HuH-7 (cell line): ENCODE results near the gene HOOK2.
A peak's percentile ranks its signal among the peaks of the same experiment; 100 is the strongest.

Source experiments
- DNase-seq: peaks from one replicate; pipeline ENCODE4 v3.0.0; 2011; ENCODE audit warnings: low spot score

HOOK2 gene

DNA sequence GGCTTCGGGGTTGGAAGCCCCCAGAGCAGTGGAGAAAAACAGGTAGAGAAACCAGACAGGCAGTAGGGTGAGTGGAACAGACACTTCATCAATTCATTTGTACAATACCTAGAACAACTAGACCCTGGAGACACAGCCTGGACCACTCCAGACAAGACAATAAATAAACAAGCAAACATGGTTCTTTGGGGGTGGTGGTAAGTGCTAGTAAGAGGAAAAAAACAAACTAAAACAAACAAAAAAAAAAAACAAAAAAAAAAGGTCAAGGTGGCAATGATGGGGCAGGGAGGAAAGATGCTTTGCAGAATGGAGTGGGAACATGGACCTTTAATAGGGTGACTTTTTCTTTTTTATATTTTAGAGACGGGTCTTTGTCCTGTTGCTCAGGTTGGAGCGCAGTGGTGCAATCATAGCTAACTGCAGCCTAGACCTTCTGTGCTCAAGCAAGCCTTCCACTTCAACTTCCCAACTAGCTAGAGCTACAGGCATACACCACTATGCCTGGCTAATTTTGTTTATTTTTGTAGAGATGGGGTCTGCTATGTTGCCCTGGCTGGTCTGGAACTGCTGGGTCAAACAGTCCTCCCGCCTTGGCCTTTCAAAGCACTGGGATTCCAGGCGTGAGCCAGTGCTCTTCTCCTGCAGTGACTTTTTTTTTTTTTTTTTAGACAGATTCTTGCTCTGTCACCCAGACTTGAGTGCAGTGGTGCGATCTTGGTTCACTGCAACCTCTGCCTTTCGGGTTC, 19.0 kb upstream of the HOOK2 start:
- no peak for DNase-seq

DNA sequence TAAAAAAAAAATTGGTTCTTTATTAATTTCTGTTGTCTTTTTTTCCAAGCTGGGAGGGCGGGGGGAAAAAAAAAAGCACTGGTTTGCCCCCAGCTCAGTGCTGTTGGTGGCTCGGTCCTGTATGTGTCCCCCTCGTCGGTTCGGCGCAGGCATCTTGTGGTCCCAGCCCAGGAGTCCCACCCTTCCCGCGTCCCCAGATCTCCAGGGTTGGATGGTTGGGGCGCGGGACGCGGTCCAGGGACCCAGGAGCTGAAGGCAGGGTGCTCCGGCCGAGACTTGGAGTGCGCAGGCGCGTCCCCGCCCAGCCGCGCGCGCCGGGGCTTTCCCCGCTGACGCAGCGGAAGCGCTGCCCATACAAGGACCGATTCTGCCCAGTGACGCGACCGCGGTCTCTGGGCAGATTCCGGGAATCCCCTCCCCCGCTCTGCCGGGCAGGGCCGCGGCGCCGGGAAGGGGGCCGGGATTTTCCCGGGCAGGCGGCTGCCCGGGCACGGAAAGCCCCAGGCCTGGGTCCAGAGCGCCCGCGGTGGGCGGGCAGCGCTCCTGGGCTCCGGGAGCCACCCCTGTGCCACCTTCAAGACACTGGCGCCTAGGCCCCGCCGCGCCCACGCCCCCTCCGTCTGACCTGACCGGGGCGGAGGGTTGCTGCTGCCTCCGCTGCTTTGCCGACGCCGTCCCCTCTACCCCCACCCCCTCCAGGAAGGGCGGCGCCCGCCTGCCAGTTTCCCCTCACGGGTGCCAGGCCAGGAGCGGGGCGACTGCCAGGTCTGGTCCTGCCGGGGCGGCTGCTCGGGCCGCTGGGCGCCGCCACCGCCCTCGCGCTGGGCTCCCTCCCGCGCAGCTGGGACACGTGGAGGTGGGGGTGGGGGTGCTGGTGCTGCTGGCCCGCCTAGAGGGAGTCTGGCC, 18.2 kb upstream of the HOOK2 start:
- DNase-seq = peak; percentile 96

DNA sequence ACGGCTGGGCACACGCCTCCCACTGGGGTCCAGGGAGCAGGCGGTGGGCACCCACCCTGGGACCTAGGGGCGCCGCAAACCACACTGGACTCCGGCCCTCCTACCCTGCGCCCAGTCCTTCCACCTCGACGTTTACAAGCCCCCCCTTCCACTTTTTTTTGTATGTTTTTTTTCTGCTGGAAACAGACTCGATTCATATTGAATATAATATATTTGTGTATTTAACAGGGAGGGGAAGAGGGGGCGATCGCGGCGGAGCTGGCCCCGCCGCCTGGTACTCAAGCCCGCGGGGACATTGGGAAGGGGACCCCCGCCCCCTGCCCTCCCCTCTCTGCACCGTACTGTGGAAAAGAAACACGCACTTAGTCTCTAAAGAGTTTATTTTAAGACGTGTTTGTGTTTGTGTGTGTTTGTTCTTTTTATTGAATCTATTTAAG, 17.5 kb upstream of the HOOK2 start:
- no peak for DNase-seq

DNA sequence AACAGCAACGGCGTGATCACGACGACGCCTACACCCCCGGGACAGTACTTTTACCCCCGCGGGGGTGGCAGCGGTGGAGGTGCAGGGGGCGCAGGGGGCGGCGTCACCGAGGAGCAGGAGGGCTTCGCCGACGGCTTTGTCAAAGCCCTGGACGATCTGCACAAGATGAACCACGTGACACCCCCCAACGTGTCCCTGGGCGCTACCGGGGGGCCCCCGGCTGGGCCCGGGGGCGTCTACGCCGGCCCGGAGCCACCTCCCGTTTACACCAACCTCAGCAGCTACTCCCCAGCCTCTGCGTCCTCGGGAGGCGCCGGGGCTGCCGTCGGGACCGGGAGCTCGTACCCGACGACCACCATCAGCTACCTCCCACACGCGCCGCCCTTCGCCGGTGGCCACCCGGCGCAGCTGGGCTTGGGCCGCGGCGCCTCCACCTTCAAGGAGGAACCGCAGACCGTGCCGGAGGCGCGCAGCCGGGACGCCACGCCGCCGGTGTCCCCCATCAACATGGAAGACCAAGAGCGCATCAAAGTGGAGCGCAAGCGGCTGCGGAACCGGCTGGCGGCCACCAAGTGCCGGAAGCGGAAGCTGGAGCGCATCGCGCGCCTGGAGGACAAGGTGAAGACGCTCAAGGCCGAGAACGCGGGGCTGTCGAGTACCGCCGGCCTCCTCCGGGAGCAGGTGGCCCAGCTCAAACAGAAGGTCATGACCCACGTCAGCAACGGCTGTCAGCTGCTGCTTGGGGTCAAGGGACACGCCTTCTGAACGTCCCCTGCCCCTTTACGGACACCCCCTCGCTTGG, 16.9 kb upstream of the HOOK2 start:
- no peak for DNase-seq

DNA sequence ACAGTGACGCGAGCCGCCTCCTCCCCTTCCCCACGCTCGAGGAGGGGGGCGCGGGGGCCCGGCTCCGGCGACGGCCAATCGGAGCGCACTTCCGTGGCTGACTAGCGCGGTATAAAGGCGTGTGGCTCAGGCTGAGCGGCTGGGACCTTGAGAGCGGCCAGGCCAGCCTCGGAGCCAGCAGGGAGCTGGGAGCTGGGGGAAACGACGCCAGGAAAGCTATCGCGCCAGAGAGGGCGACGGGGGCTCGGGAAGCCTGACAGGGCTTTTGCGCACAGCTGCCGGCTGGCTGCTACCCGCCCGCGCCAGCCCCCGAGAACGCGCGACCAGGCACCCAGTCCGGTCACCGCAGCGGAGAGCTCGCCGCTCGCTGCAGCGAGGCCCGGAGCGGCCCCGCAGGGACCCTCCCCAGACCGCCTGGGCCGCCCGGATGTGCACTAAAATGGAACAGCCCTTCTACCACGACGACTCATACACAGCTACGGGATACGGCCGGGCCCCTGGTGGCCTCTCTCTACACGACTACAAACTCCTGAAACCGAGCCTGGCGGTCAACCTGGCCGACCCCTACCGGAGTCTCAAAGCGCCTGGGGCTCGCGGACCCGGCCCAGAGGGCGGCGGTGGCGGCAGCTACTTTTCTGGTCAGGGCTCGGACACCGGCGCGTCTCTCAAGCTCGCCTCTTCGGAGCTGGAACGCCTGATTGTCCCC, 16.1 kb upstream of the HOOK2 start, which contains the start of gene JUNB:
Gene JUNB (plus strand): TSS at position 142 of the 706 bp plus-strand sequence. CDS start 286 bp downstream, at position 428.
- peak; percentile 91 for DNase-seq

DNA sequence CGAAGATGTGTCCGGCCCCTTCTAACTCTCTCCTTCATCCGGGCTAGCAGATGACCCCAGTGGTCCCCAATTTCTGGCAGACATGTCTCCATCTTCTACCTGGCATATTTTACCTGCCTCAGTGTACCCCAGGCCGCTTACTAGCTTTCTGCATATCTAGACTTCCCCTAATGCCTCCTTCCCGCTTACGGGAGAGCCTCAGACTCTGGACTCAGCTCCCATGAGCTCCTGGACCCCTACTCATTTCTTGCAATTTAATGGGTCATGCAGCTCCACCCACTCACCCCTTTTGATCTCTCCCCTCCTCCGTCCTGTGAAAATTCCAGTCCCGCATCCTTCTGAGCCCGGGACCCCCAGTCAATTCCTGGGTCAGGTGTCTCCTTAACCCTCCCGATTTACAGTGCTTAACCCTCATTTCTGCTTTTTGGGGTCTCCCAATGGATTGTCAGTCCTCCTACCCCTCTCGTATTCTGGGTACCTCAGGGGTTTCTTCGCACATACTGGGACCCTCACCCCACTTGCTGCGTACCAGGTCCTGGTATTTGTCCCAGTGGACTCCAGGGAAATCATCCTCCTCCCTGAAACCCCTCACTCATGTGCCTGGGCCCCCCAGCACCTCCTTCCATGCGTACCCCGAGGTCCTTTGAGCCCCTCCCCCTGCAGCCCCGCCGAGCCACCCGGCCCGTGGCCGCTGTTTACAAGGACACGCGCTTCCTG, 15.4 kb upstream of the HOOK2 start:
- DNase-seq = no peak

DNA sequence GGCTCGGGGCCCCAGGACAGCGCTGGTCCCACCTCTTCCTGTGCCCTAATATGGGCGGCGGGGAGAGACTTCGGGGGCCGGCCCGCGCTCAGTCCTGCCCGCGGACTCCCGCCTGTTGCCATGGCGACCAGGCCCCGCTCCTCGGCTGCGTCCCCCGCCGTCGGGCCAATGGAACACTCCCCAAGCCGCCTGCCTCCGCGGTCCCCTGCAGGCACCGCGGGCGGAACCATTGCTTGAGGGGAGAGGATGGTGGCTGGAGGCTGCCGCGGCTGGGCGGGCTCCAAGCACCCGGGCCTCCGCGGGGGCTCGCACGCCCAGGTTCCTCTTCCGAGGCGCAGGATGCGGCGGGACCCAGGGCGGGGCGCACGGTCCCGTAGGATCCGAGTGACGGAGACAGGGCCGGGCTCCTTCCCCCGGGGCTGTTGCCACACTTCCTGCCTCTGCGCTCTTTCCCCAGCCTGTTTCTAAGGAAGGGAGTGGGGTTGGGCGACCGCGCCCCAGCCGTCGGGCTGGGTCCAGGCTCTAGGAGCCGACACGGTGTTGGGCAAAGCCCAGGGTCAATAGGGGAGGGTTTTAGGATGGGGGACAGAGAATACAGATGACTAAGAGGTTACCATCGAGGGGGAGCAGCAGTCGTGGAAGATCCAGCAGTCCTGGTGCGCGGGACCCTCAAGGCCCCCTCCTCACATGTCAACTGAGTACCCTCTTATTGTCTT, 14.7 kb upstream of the HOOK2 start:
- DNase-seq = peak; percentile 89

DNA sequence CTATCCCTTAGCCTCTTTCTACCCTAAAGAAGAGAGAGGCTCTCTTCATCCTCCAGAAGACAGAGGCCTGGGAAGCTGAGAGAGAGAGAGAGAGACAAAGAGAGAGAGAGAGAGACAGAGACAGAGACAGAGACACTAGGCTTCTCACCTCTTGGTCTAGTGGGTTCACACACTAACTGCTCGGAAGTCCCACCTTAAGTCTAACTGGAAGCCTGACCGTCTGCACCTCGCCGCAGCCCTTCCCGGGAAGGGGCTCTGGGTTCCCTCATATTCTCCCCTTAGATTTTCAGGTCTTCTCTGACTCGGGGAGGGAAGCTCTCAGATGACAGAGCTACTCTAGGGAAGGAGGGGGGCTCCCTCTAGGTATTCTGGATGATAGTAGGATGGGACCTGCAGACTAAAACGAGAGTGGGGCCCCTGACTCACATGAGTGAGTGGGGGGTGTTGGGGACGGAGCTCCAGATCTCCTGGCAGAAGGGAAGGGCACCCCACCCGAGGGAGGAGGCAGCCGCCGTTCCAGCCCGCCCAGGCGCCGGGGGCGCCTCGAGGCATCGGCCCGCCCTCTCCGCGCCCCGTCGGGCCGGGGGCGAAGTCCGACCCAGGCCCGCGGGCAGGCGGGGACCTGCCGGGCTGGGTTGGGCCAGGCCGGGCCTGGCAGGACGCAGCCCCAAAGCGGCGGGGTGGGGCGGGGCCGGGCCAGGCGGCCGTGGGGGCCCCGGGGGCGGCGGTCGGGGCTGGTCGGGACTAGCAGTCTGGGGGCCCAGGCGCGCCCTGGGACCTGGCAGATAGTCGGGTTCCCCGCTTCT, 13.9 kb upstream of the HOOK2 start:
- peak; percentile 46 for DNase-seq

DNA sequence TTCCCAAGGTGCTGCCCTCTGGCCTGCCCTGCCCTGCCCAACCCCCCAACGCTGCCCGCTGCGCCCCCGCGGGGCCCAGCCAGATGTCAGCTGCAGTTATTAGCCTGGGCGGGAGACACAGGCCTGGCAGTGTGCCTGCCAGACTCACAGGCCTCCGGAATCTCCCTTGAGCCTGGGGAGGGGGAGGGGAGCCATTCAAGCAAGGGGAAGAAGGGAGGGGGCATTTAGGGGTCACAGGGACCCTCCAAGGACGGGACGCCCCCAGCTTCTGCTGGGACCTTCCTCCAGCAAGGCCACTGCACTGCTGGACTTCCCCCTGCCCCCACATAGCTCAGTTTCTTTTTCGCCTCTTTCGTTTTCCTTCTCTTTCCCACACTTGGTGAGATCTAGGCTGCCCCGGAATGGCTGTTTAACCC, 13.3 kb upstream of the HOOK2 start:
- peak; percentile 64 for DNase-seq

DNA sequence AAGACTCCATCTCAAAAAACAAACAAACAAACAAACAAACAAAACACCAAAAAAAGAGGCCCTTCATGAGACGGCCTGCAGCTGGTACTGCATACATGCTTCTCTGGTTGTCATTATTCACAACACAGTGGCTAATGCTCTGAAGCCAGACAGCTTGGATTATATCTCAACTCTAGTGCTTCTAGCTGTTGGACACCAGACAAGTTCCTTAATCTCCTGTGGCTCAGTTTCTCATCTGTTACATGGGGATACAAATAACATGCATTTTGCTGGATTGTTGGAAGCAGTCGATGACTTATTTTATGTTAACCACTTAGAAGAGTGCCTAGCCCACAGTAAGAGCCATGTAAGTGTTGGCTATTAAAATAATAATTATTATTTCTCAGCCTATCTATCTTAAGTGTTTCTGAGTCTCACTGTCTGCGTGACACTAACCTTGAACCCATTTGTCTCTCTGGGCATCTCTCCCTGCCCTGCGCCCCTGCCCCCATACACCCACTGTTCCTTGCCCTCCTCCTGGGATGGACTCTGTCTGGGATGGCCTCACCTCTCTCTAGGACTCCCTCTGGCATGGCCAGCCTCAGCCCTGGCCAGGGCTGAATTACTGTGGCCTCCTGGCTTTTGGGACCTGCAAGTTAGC, 12.8 kb upstream of the HOOK2 start:
- DNase-seq = no peak

DNA sequence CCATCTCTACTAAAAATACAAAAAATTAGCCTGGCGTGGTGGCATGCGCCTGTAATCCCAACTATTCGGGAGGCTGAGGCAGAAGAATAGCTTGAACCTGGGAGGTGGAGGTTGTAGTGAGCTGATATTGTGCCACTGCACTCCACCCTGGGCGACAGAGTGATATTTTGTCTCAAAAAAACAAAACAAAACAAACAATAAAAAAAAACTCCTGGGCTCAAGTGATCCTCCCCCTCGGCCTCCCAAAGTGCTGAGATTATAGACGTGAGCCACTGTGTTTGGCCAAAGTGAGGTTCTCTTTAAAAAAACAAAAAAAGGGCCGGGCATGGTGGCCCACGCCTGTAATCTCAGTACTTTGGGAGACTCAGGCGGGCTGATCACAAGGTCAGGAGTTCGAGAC, 12.1 kb upstream of the HOOK2 start:
- no peak for DNase-seq

DNA sequence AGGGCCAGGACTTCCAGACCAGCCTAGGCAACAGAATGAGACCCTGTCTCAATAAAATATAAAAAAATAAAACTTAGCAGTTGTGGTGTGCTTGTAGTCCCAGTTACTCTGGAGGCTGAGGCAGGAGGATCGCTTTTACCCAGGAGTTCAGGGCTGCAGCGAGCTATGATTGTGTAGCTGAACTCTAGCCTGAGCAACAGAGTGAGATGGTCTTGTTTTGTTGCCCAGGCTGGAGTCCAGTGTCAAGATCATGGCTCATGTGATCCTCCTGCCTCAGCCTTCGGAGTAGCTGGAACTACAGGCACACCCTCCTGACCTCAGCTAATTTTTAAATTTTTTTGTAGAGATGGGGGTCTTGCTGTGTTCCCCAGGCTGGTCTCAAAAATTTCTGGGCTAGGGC, 11.6 kb upstream of the HOOK2 start:
- DNase-seq = no peak

DNA sequence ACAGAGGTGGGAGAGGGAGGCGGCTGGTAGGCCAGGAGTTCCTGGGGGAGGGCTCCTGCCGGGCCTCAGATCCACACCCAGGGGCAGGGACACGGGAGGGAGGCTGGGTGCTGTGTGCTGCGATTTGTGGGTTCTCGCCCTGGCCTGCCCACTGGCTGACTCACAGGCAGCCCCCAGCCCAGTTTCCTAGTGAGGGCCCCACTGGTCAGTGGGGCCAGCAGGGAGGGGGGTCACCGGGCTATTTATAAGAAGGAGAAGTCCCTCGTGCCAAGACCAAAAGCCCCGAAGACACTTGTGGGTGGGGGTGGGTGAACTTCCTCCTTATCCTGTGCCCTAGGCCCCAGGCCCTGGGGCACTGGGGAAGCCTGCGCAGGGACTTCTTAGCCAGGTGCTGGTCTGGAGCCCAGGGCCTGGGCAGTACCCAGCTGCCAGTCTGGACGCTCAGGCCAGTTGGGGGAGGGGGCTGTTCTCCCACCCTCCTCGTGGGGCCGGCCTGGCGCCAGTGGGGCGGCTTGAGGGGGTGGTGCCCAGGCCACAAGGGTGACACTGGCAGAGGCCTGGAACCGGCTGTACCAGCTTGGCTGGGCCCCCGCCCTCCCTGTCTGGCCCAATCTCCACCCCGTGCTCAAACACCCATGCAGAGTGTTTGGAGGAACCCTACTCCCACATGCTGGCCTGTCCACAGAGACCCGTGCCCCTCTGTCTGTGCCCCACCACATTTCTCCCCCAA, 11.0 kb upstream of the HOOK2 start:
- DNase-seq = no peak

DNA sequence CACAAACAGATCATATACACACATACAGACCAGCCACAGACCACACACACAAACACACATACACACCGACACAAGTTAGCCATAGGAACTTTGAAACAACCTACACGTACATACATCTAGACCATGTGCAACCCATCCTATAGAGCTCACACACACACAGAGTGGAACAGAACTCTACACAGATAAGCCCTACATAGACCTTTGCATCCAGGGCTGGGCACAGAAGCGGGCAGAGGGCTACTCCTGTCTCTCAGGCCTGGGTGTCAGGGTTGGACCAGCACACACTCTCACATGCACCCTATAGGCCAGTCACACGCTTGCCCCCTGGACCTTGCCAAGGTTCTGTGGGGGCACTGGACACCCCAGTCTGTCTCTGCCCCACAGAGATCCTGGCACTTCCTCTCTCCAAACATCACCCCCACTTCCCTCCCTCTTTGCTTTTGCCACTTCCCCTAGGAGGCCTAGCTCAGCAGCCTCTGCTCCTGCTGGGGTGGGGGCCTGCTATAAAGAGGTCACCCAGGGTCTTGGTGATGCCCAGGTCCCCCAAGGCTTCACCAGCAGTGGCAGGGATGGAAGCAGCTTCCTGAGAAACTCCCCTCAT, 10.2 kb upstream of the HOOK2 start:
- DNase-seq = no peak

DNA sequence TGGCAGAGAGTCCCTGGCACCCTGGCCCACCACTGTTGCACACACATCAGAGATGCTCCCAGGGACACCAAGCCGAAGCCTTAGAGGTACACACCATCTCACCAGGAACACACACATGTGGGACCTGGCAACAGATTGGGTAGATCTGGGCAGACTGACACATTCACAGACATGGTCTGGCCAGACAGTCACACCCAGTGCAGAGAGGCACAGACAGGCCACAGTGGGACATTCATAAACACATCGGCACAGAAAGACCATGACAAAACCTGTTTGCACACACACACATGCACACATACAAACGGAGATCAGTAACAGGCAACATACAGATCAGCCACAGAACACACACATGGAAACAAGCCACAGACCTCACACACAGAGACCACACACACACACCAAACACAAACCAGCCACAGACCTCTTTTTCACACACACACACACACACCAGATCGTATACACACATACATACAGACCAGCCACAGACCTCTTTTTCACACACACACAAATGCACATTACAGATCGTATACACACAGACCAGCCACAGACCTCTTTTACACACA, 9.6 kb upstream of the HOOK2 start:
- no peak for DNase-seq

DNA sequence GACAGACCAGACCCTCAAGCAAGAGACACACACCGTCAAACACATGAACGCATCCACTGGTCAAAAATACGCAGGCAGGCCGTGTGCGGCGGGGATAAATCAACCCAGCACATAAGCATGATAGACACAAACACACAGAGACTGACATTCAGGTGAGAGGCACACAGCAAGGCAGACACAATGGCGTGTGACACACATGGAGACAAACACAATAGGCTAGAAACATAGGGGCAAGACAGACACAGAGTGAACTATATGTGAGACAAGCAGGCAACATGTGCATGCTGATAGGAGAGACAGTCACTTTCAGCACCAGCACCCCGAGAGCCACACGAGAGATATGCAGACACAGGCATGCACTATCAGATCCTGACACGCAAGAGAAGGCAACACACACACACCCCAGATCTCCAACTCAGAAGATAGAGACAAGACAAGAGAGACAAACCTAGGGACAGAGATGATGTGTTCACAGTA, 9.1 kb upstream of the HOOK2 start:
- no peak for DNase-seq

DNA sequence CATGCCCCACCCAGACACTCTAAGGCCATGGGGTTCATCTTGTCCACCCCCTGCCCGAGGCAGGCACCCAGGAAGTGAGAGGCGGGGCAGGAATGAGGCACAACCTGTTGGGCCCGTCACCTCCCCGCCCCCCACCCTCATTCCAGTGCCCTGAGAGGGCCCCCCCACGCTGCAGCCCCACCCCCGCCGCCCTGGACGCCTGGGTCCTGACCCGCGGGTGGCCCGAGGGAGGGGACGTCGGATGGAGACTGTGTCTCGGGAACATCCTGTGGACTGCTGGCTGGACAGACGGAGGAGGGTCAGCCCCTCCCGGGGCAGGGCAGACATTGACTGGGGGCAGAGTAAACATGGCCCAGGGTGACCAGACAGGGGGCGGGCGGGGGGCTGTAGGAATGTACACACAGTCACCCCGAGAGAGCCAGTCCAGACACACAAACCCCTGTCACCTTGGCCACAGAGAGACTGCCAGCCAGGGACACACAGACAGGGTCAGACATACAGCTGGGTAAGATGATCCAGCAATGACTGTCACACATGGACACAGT, 8.6 kb upstream of the HOOK2 start:
- no peak for DNase-seq
